GM12873 (cell line): ENCODE measurements around the gene KIF1A.

ENCODE experiments used
- TF ChIP-seq, protein P1 (sequence below): IDR thresholded peaks from 2 replicates; pipeline ENCODE4 v1.5.1; 2012; ENCODE audit warnings: low read depth, mild to moderate bottlenecking, moderate library complexity, low read length, control low read depth; ENCODE audit not compliant: insufficient read depth; ENCODE audit errors: missing control alignments

The KIF1A gene

DNA sequence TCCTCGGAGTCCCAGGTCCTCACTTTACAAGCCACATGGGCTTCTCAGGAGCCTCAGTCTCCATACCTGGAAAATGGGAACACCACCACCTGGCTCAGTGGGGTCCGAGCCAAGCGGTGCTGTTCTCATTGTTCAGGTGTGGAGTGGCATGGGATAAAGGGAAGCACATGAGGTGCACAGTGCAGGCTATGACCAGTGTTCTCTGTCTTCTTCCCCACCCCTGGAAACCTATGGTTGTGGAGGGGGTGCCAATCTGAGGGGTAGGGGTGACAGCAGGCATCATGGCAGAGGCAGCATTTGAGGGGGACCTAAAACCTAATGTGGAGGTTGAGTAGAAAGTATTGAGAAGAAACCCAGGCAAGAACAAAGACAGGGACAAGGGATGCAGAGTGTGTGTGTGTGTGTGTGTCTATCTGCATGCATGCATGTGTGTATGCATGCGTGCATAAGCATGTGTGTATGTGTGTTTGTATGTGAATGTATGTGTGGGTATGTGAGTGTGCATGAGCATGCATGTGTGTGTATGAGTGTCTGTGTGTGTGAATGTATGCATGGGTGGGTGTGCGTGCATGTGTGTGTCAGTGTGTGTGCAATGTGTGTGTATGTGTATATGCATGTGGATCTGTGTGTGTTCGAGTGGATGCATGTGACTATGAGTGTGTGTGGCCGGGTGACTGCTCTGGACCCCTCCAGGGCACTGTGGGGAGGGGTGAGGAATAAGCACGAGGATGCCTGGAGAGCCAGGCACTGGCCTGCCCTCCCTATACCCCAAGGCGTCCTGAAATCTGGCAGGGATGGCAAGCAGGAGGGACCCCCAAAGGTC, 4.0 kb downstream of the KIF1A start:
- TF ChIP-seq, protein P1, sequence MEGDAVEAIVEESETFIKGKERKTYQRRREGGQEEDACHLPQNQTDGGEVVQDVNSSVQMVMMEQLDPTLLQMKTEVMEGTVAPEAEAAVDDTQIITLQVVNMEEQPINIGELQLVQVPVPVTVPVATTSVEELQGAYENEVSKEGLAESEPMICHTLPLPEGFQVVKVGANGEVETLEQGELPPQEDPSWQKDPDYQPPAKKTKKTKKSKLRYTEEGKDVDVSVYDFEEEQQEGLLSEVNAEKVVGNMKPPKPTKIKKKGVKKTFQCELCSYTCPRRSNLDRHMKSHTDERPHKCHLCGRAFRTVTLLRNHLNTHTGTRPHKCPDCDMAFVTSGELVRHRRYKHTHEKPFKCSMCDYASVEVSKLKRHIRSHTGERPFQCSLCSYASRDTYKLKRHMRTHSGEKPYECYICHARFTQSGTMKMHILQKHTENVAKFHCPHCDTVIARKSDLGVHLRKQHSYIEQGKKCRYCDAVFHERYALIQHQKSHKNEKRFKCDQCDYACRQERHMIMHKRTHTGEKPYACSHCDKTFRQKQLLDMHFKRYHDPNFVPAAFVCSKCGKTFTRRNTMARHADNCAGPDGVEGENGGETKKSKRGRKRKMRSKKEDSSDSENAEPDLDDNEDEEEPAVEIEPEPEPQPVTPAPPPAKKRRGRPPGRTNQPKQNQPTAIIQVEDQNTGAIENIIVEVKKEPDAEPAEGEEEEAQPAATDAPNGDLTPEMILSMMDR = no peak

DNA sequence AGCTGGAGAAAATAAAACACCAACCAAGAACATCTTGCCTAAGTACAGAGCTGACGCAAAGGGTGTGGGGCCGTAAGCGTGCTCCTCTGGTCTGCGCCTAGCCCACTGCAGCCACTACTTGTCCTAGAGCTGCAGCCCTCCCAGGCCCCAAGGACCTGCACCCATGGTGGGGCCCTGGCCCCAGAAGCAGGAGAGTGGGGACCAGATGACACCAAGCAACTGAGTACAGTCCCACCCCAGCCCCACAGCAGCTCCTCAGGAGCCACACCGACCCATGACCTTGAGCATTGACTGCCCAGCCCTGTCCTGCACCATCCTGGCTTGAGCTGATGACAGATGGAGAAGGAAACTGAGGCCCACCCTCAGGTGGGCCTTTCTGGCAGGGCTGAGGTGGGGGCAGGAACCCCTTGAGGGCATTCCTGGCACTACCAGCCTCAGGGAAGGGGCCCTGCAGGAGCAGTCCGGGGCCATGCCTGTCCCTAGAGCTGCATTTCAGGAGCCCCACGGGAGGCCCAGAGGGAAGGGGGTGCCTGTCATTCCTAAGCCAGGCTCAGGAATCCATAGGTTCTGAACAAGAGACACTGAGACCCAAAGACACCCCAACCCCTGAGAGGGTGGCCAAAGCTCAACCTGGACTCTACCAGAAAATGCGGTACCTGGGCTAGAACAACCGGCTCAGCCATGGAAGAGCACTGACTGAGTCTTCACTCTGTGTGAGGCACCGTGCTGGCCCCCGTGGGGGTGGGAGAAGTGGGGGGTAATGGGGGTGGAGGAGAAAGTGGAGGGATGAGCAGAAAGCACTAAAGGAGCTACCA, 4.9 kb downstream of the KIF1A start:
- TF ChIP-seq, protein P1 = no peak

DNA sequence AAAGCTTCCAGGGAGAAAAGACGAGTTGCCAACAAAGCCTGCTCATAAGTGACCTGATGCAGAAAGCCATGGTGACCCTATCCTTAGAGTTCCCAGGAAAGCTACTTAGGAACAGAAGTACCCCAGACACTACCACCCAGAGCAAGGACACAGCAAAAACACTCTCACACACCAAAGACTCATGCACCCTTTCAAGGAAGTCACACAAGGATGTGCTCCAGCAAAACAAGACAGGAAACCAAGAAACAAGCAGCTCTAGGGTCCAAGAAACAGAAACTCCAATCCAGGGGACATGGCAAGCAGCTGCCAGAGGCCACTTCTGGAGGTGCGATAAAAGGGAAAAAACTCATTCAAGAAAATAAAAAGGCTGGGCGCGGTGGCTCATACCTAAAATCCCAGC, 5.7 kb downstream of the KIF1A start:
- TF ChIP-seq, protein P1 = no peak

DNA sequence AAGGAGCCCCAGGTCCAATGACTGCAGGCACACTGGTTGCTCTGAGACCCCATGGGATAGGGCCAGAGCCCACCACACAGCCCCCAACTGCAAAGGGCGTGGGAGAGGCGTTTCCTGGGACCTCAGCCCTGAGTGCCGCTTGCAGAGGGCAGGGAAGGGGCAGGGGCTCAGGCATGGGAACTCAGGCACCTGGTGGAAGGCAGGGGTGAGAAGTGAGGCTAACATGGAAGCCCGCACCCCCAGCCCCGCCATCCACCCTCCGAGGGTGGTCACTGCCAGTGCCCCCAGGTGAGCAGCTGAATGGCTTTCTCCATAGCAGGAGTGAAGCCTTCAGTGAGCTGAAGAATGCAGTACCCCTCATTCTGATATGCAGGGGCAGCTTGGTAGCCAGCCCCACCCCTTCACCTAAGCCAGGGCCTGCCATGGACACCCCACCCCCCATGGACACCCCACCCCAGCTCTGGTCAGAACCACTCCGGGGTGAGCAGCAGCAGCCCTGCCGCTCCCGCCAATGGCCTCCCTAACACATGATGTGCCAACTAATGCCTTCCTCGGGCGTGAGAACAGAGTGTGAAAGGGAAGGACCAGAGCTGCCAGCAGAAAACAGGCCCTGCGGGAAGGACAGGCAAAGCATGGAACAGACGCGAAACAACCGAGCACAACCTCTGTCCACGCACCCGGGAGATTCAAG, 6.6 kb downstream of the KIF1A start:
- TF ChIP-seq, protein P1 = no peak

DNA sequence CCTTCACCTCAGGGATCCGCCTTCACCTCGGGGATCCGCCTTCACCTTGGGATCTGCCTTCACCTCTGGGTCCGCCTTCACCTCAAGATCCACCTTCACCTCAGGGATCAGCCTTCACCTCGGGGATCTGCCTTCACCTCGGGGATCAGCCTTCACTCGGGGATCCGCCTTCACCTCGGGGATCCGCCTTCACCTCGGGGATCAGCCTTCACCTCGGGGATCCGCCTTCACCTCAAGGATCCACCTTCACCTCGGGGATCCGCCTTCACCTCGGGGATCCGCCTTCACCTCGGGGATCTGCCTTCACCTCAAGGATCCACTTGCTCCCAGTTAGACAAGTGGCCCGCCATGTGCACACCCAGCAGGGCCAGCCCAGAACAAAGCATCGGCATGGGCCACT, 7.3 kb downstream of the KIF1A start:
- TF ChIP-seq, protein P1 = no peak

DNA sequence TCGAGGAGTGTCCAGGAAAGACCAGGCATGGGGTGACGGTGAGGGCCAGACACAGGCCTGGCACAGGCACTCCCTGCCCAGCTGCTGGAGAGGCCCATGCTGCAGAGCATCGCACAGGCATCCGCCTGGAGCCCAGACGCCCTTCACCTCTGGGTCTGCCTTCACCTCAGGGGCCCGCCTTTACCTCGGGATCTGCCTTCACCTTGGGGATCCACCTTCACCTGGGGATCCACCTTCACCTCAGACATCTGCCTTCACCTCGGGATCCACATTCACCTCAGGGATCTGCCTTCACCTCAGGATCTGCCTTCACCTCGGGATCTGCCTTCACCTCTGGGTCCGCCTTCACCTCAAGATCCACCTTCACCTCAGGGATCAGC, 7.7 kb downstream of the KIF1A start:
- TF ChIP-seq, protein P1 = no peak
